MM.1S (cell line): ENCODE data around the gene CEACAM19.

ENCODE experiments used
- DNase-seq: peaks from one replicate; pipeline ENCODE4 v3.0.0-alpha.2; 2015
- H2AFZ ChIP-seq: fragments of 300-600 bp; sonication (generic); 2 replicates; pipeline ENCODE4 v1.6.0; 2016; ENCODE audit warnings: antibody characterized with exemption, low read length
- H3F3A ChIP-seq: fragments of 300-600 bp; sonication (generic); 2 replicates; pipeline ENCODE4 v1.6.1; 2016; ENCODE audit warnings: mild to moderate bottlenecking, antibody characterized with exemption, low read length, moderate library complexity, mixed read lengths; ENCODE audit not compliant: insufficient read depth
- H3K27ac ChIP-seq: fragments of 300-600 bp; sonication (generic); 2 replicates; pipeline ENCODE4 v1.5.1; 2016; ENCODE audit warnings: mild to moderate bottlenecking, low read length
- H3K27me3 ChIP-seq: fragments of 300-600 bp; sonication (generic); replicated peaks from 2 replicates; pipeline ENCODE4 v1.6.0; 2016; ENCODE audit warnings: low read length; ENCODE audit not compliant: insufficient read depth
- H3K36me3 ChIP-seq: fragments of 300-600 bp; sonication (generic); replicated peaks from 2 replicates; pipeline ENCODE4 v1.6.1; 2016; ENCODE audit warnings: mild to moderate bottlenecking, low read length, mixed read lengths; ENCODE audit not compliant: insufficient read depth
- H3K4me1 ChIP-seq: fragments of 300-600 bp; sonication (generic); 2 replicates; pipeline ENCODE4 v1.6.1; 2016; ENCODE audit warnings: low read length, mixed read lengths
- H3K4me2 ChIP-seq: fragments of 300-600 bp; sonication (generic); 2 replicates; pipeline ENCODE4 v1.6.0; 2016; ENCODE audit warnings: low read depth, low read length
- H3K4me3 ChIP-seq: fragments of 300-600 bp; sonication (generic); 2 replicates; pipeline ENCODE4 v1.5.1; 2016; ENCODE audit warnings: low read length, mixed read lengths
- H3K79me2 ChIP-seq: fragments of 300-600 bp; sonication (generic); 2 replicates; pipeline ENCODE4 v1.6.1; 2016; ENCODE audit warnings: mixed run types, low read length, mixed read lengths
- H3K9ac ChIP-seq: fragments of 300-600 bp; sonication (generic); 2 replicates; pipeline ENCODE4 v1.6.1; 2016; ENCODE audit warnings: low read length, mixed read lengths
- H3K9me2 ChIP-seq: fragments of 300-600 bp; sonication (generic); replicated peaks from 2 replicates; pipeline ENCODE4 v1.6.1; 2016; ENCODE audit warnings: mild to moderate bottlenecking, low read length, mixed read lengths; ENCODE audit not compliant: insufficient read depth
- H3K9me3 ChIP-seq: fragments of 300-600 bp; sonication (generic); replicated peaks from 2 replicates; pipeline ENCODE4 v1.6.1; 2016; ENCODE audit warnings: mild to moderate bottlenecking, low read length, mixed read lengths; ENCODE audit not compliant: insufficient read depth
- H4K20me1 ChIP-seq: fragments of 300-600 bp; sonication (generic); 2 replicates; pipeline ENCODE4 v1.6.1; 2016; ENCODE audit warnings: mild to moderate bottlenecking, low read length, moderate library complexity, mixed read lengths; ENCODE audit not compliant: insufficient read depth
- CTCF ChIP-seq: fragments of 300-600 bp; sonication (generic); IDR thresholded peaks from 2 replicates; pipeline ENCODE4 v1.5.1; 2016; ENCODE audit warnings: antibody characterized with exemption, low read length, mixed read lengths
- EZH2 ChIP-seq: fragments of 300-600 bp; sonication (generic); optimal IDR thresholded peaks from 2 replicates; pipeline ENCODE3; 2017; ENCODE audit warnings: low read depth, mild to moderate bottlenecking, antibody characterized with exemption, low read length, mixed read lengths
- EZH2phosphoT487 ChIP-seq: fragments of 300-600 bp; sonication (generic); IDR thresholded peaks from 2 replicates; pipeline ENCODE4 v1.6.1; 2018; ENCODE audit warnings: antibody characterized with exemption, low read length

Gene CEACAM19

GRCh38 chr19:44725251-44725650, 54.0 kb downstream of the CEACAM19 start:
- TF ChIP-seq EZH2 (no peak), EZH2phosphoT487 (no peak), CTCF (no peak)
- Histone ChIP-seq H3K4me2 (no peak overlapping the region), H4K20me1 (no peaks in the 10 kb centered on the region), H3K9me3 (no peaks in the 10 kb centered on the region), H2AFZ (peak overlapping the region; percentile 31; the same call in 1 of the 2 replicates), H3F3A (peaks cover 30% of the 10 kb centered on the region), H3K9ac (no peak overlapping the region), H3K4me1 (peaks cover 38% of the 10 kb centered on the region), H3K9me2 (no peaks in the 10 kb centered on the region), H3K4me3 (no peak overlapping the region), H3K79me2 (no peaks in the 10 kb centered on the region), H3K27ac (no peak overlapping the region), H3K36me3 (no peaks in the 10 kb centered on the region), H3K27me3 (no peaks in the 10 kb centered on the region)
- no peak for DNase-seq

- Histone ChIP-seq H3K27me3 (no peaks in the 10 kb centered on the region), H3F3A (peaks cover 28% of the 10 kb centered on the region), H3K9ac (no peak overlapping the region), H3K79me2 (no peaks in the 10 kb centered on the region), H3K9me3 (no peaks in the 10 kb centered on the region), H3K36me3 (no peaks in the 10 kb centered on the region), H3K4me2 (no peak overlapping the region), H3K9me2 (no peaks in the 10 kb centered on the region), H4K20me1 (no peaks in the 10 kb centered on the region), H3K4me1 (peaks cover 35% of the 10 kb centered on the region), H3K27ac (no peak overlapping the region), H3K4me3 (no peak overlapping the region), H2AFZ (no peak overlapping the region)
- TF ChIP-seq EZH2phosphoT487 (no peak), CTCF (no peak), EZH2 (no peak)
- no peak for DNase-seq
Observed at GRCh38 chr19:44725684-44726083, 54.4 kb downstream of the CEACAM19 start.

GRCh38 chr19:44726465-44726864, 55.2 kb downstream of the CEACAM19 start:
- TF ChIP-seq CTCF, result no peak
- no peak for TF ChIP-seq EZH2phosphoT487
- TF ChIP-seq EZH2, result no peak
- Histone ChIP-seq H2AFZ (no peak overlapping the region), H3K79me2 (no peaks in the 10 kb centered on the region), H3K36me3 (no peaks in the 10 kb centered on the region), H3K4me1 (peaks cover 29% of the 10 kb centered on the region), H3K9ac (no peak overlapping the region), H3K9me3 (no peaks in the 10 kb centered on the region), H4K20me1 (no peaks in the 10 kb centered on the region), H3K4me2 (no peak overlapping the region), H3K9me2 (no peaks in the 10 kb centered on the region), H3K27ac (no peak overlapping the region), H3K4me3 (no peak overlapping the region), H3F3A (peaks cover 21% of the 10 kb centered on the region), H3K27me3 (no peaks in the 10 kb centered on the region)
- DNase-seq, result no peak
